Measurements from ENCODE around the gene MASP2.

DNA sequence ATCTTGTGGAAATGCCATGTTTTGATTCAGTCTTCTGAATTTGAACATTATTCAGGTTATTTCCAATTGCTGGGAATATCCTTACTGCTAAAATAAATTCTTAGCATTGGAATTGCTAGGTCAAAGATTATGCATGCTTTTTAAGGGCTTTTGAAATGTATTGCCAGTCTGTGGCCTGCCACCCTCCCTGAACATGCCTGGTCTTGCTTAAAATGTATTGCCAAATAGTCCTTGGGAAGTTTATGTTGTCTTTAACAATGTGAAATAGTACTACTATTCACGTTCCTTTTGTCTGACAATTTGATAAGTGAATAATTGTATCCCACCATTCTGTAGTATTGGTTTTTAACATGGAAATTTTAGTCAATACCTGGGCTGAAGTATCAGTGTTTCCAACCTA, 21.0 kb downstream of the MASP2 start:
- no peak for TF ChIP-seq ZNF3 (CRISPR knock-in tag; IDR thresholded peaks at IDR 0.05)
- TF ChIP-seq, protein P1, sequence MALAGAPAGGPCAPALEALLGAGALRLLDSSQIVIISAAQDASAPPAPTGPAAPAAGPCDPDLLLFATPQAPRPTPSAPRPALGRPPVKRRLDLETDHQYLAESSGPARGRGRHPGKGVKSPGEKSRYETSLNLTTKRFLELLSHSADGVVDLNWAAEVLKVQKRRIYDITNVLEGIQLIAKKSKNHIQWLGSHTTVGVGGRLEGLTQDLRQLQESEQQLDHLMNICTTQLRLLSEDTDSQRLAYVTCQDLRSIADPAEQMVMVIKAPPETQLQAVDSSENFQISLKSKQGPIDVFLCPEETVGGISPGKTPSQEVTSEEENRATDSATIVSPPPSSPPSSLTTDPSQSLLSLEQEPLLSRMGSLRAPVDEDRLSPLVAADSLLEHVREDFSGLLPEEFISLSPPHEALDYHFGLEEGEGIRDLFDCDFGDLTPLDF (CRISPR knock-in tag; IDR thresholded peaks at IDR 0.05): no peak
- TF ChIP-seq MEF2D (tag; conservative IDR thresholded peaks at IDR 0.05; ENCODE audit: low read depth): no peak
- no peak for TF ChIP-seq EZH2 (IDR thresholded peaks at IDR 0.05; ENCODE audit: borderline replicate concordance, low read depth, low read length)
- no peak for TF ChIP-seq RAD51 (IDR thresholded peaks at IDR 0.05; ENCODE audit: borderline replicate concordance, low read depth)
- no peak for TF ChIP-seq EP300 (IDR thresholded peaks at IDR 0.05; ENCODE audit: low read length)
- TF ChIP-seq, protein P2, sequence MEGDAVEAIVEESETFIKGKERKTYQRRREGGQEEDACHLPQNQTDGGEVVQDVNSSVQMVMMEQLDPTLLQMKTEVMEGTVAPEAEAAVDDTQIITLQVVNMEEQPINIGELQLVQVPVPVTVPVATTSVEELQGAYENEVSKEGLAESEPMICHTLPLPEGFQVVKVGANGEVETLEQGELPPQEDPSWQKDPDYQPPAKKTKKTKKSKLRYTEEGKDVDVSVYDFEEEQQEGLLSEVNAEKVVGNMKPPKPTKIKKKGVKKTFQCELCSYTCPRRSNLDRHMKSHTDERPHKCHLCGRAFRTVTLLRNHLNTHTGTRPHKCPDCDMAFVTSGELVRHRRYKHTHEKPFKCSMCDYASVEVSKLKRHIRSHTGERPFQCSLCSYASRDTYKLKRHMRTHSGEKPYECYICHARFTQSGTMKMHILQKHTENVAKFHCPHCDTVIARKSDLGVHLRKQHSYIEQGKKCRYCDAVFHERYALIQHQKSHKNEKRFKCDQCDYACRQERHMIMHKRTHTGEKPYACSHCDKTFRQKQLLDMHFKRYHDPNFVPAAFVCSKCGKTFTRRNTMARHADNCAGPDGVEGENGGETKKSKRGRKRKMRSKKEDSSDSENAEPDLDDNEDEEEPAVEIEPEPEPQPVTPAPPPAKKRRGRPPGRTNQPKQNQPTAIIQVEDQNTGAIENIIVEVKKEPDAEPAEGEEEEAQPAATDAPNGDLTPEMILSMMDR (IDR thresholded peaks at IDR 0.05 in 2 of 3, conservative IDR thresholded peaks at IDR 0.05 in 1 of 3; ENCODE audit: insufficient read depth in 2 of 3, low read depth in 1 of 3, low read length in 3 of 3): no peak
- no peak for TF ChIP-seq RAD21 (CRISPR knock-in tag; conservative IDR thresholded peaks at IDR 0.05 in 1 of 2, IDR thresholded peaks at IDR 0.05 in 1 of 2)
- TF ChIP-seq, protein P3, sequence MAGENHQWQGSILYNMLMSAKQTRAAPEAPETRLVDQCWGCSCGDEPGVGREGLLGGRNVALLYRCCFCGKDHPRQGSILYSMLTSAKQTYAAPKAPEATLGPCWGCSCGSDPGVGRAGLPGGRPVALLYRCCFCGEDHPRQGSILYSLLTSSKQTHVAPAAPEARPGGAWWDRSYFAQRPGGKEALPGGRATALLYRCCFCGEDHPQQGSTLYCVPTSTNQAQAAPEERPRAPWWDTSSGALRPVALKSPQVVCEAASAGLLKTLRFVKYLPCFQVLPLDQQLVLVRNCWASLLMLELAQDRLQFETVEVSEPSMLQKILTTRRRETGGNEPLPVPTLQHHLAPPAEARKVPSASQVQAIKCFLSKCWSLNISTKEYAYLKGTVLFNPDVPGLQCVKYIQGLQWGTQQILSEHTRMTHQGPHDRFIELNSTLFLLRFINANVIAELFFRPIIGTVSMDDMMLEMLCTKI (IDR thresholded peaks at IDR 0.05; ENCODE audit: partially characterized antibody): no peak
- no peak for TF ChIP-seq SIN3A (IDR thresholded peaks at IDR 0.05; ENCODE audit: borderline replicate concordance in 2 of 2, control insufficient read depth in 1 of 2, low read depth in 2 of 2, low read length in 2 of 2)
- TF ChIP-seq PRPF4 (IDR thresholded peaks at IDR 0.05; ENCODE audit: insufficient read depth, low read depth, low read length, poor library complexity, severe bottlenecking): no peak
